ENCODE measurements around the gene SLC26A3.

SLC26A3 gene

GRCh38 chr7:107743567-107744344 lies 59.3 kb downstream of the SLC26A3 start, which contains the start of gene CBLL1:
TSS of gene CBLL1 (plus strand) at chr7:107744142. CDS start at chr7:107744164, 22 bp downstream.
- peak; percentile 99 for DNase-seq

GRCh38 chr7:107742678-107743566 lies 60.1 kb downstream of the SLC26A3 start:
- no peak for DNase-seq

- no peak for DNase-seq
These were observed 74.7 kb downstream of the SLC26A3 start for GRCh38 chr7:107728276-107728675.

GRCh38 chr7:107726356-107727130 lies 76.5 kb downstream of the SLC26A3 start:
- DNase-seq: no peak

- DNase-seq: peak; percentile 15
These were observed 77.8 kb downstream of the SLC26A3 start for GRCh38 chr7:107725138-107725740.

GRCh38 chr7:107723255-107723654 lies 79.8 kb downstream of the SLC26A3 start:
- DNase-seq: no peak

GRCh38 chr7:107721286-107721685 lies 81.7 kb downstream of the SLC26A3 start:
- DNase-seq: no peak

GRCh38 chr7:107718456-107719193 lies 84.4 kb downstream of the SLC26A3 start:
- no peak for DNase-seq

GRCh38 chr7:107715531-107715930 lies 87.5 kb downstream of the SLC26A3 start:
- no peak for DNase-seq

All from retina (tissue), 1 donor.